ENCODE data around the gene GPR32. TPM values are rescaled to one million over a fixed set of nuclear protein-coding genes. Genes with fewer than 3 reads are reported as not detected.

Gene GPR32
- total and polyA plus RNA-seq, 4 experiments from 2014 or later = not detected

- no peaks in the 10 kb centered on the region for H3K9me3 Mint-ChIP-seq
- H3K27me3 ChIP-seq (ENCODE audit: insufficient read depth, low read length) = no peaks in the 10 kb centered on the region
- H3K27ac ChIP-seq (ENCODE audit: low read depth, low read length) = no peak overlapping the region
- H3K27ac Mint-ChIP-seq = no peak overlapping the region
- H3K36me3 ChIP-seq (ENCODE audit: insufficient read depth, low read length) = peaks cover 2% of the 10 kb centered on the region
- no peaks in the 10 kb centered on the region for H3K9me3 ChIP-seq (ENCODE audit: control insufficient read depth in 1 of 2, low read length in 2 of 2)
- intact Hi-C loops (cut with micrococcal nuclease) = no loop called here
- peaks cover 0 to 6% of the 10 kb centered on the region in 2 donors for H3K36me3 Mint-ChIP-seq
- no peak overlapping the region for H3K4me3 ChIP-seq (ENCODE audit: low read length in 2 of 2)
- no peak overlapping the region for H3K4me3 Mint-ChIP-seq
- ChIA-PET POLR2A (ENCODE audit: partially characterized antibody) (interaction anchor here (1.3 kb wide), 1 partner anchor 11 kb away, joined by 4 read pairs; no protein-coding TSS in a partner anchor), CTCF (ENCODE audit: partially characterized antibody) (interaction anchor here (0.9 kb wide), 1 partner anchor 436 kb away, joined by 3 read pairs; no protein-coding TSS in a partner anchor)
- H3K4me1 Mint-ChIP-seq = peaks cover 3 to 11% (median 7%) of the 10 kb centered on the region in 4 donors
- DNase-seq = no peak
- peaks cover 0 to 2% of the 10 kb centered on the region in 2 donors for H3K27me3 Mint-ChIP-seq
- peaks cover 5% of the 10 kb centered on the region for H3K4me1 ChIP-seq (ENCODE audit: insufficient read depth, low read length)
Observed at GRCh38 chr19:50792272-50793250, 22.3 kb downstream of the GPR32 start.

- H3K4me1 Mint-ChIP-seq = peaks cover 3 to 11% (median 7%) of the 10 kb centered on the region in 4 donors
- CTCF ChIA-PET (ENCODE audit: partially characterized antibody) = no interaction called here
- intact Hi-C loops (cut with micrococcal nuclease) = no loop called here
Observed at GRCh38 chr19:50793558-50794065, 23.3 kb downstream of the GPR32 start.

GRCh38 chr19:50794074-50794875 is 24.0 kb downstream of the GPR32 start:
- H3K4me1 Mint-ChIP-seq = peaks cover 3 to 11% (median 7%) of the 10 kb centered on the region in 4 donors
- intact Hi-C loops (cut with micrococcal nuclease) = no loop called here
- peaks cover 0 to 13% of the 10 kb centered on the region in 2 donors for H3K36me3 Mint-ChIP-seq
- peaks cover 0 to 2% of the 10 kb centered on the region in 2 donors for H3K27me3 Mint-ChIP-seq
- no peak overlapping the region for H3K4me3 ChIP-seq (ENCODE audit: low read length in 2 of 2)
- no peak for DNase-seq
- peak overlapping the region in 1 of 7 donors; percentile 59 for H3K27ac Mint-ChIP-seq
- peaks cover 15% of the 10 kb centered on the region for H3K36me3 ChIP-seq (ENCODE audit: insufficient read depth, low read length)
- peaks cover 5% of the 10 kb centered on the region for H3K4me1 ChIP-seq (ENCODE audit: insufficient read depth, low read length)
- no peaks in the 10 kb centered on the region for H3K9me3 ChIP-seq (ENCODE audit: control insufficient read depth in 1 of 2, low read length in 2 of 2)
- ChIA-PET POLR2A (ENCODE audit: partially characterized antibody) (interaction anchor here (3.0 kb wide), 1 partner anchor 10 kb away, joined by 14 read pairs; no protein-coding TSS in a partner anchor), CTCF (ENCODE audit: partially characterized antibody) (no interaction called here)
- no peak overlapping the region for H3K27ac ChIP-seq (ENCODE audit: low read depth, low read length)
- H3K27me3 ChIP-seq (ENCODE audit: insufficient read depth, low read length) = no peaks in the 10 kb centered on the region
- H3K4me3 Mint-ChIP-seq = no peak overlapping the region
- H3K9me3 Mint-ChIP-seq = no peaks in the 10 kb centered on the region

More at GRCh38 chr19:50793558-50794065, 23.3 kb downstream of the GPR32 start:
- Histone ChIP-seq H3K4me1 (ENCODE audit: insufficient read depth, low read length) (peaks cover 5% of the 10 kb centered on the region), H3K4me3 (ENCODE audit: low read length in 2 of 2) (no peak overlapping the region), H3K27ac (ENCODE audit: low read depth, low read length) (no peak overlapping the region), H3K36me3 (ENCODE audit: insufficient read depth, low read length) (peaks cover 11% of the 10 kb centered on the region), H3K27me3 (ENCODE audit: insufficient read depth, low read length) (no peaks in the 10 kb centered on the region), H3K9me3 (ENCODE audit: control insufficient read depth in 1 of 2, low read length in 2 of 2) (no peaks in the 10 kb centered on the region)
- H3K27ac Mint-ChIP-seq = peak overlapping the region in 1 of 7 donors; percentile 29
- no peak for DNase-seq
- peaks cover 0 to 2% of the 10 kb centered on the region in 2 donors for H3K27me3 Mint-ChIP-seq
- H3K9me3 Mint-ChIP-seq = no peaks in the 10 kb centered on the region
- H3K4me3 Mint-ChIP-seq = no peak overlapping the region
- H3K36me3 Mint-ChIP-seq = peaks cover 0 to 13% of the 10 kb centered on the region in 2 donors
- POLR2A ChIA-PET (ENCODE audit: partially characterized antibody) = no interaction called here

GRCh38 chr19:50794876-50795663 is 24.8 kb downstream of the GPR32 start:
- no peaks in the 10 kb centered on the region for H3K27me3 ChIP-seq (ENCODE audit: insufficient read depth, low read length)
- peaks cover 5% of the 10 kb centered on the region for H3K4me1 ChIP-seq (ENCODE audit: insufficient read depth, low read length)
- H3K4me3 Mint-ChIP-seq = no peak overlapping the region
- H3K9me3 ChIP-seq (ENCODE audit: control insufficient read depth in 1 of 2, low read length in 2 of 2) = no peaks in the 10 kb centered on the region
- CTCF ChIA-PET (ENCODE audit: partially characterized antibody) = no interaction called here
- peaks cover 23% of the 10 kb centered on the region for H3K36me3 ChIP-seq (ENCODE audit: insufficient read depth, low read length)
- intact Hi-C loops (cut with micrococcal nuclease) = no loop called here
- no peaks in the 10 kb centered on the region for H3K9me3 Mint-ChIP-seq
- peak overlapping the region in 1 of 7 donors; percentile 46 for H3K27ac Mint-ChIP-seq
- no peak for DNase-seq
- no peak overlapping the region for H3K27ac ChIP-seq (ENCODE audit: low read depth, low read length)
- no peak overlapping the region for H3K4me3 ChIP-seq (ENCODE audit: low read length in 2 of 2)
- peaks cover 3 to 11% (median 7%) of the 10 kb centered on the region in 4 donors for H3K4me1 Mint-ChIP-seq
- H3K27me3 Mint-ChIP-seq = peaks cover 0 to 2% of the 10 kb centered on the region in 2 donors
- H3K36me3 Mint-ChIP-seq = peaks cover under 1 to 16% of the 10 kb centered on the region in 2 donors
- POLR2A ChIA-PET (ENCODE audit: partially characterized antibody) = interaction anchor here (3.0 kb wide), 1 partner anchor 9 kb away, joined by 14 read pairs; no protein-coding TSS in a partner anchor

- Mint-ChIP-seq H3K27me3 (peaks cover 0 to 2% of the 10 kb centered on the region in 2 donors), H3K27ac (no peak overlapping the region), H3K36me3 (peaks cover 4 to 19% of the 10 kb centered on the region in 2 donors), H3K9me3 (no peaks in the 10 kb centered on the region), H3K4me3 (no peak overlapping the region), H3K4me1 (peaks cover 4 to 11% (median 8%) of the 10 kb centered on the region in 4 donors)
- peaks cover 5% of the 10 kb centered on the region for H3K4me1 ChIP-seq (ENCODE audit: insufficient read depth, low read length)
- peaks cover 23% of the 10 kb centered on the region for H3K36me3 ChIP-seq (ENCODE audit: insufficient read depth, low read length)
- DNase-seq = no peak
- ChIA-PET CTCF (ENCODE audit: partially characterized antibody) (interaction anchor here (1.9 kb wide), 1 partner anchor 11 kb away, joined by 4 read pairs; no protein-coding TSS in a partner anchor), POLR2A (ENCODE audit: partially characterized antibody) (interaction anchor here (3.0 kb wide), 1 partner anchor 8 kb away, joined by 14 read pairs; no protein-coding TSS in a partner anchor)
- intact Hi-C loops (cut with micrococcal nuclease) = no loop called here
- H3K4me3 ChIP-seq (ENCODE audit: low read length in 2 of 2) = no peak overlapping the region
- no peaks in the 10 kb centered on the region for H3K9me3 ChIP-seq (ENCODE audit: control insufficient read depth in 1 of 2, low read length in 2 of 2)
- no peaks in the 10 kb centered on the region for H3K27me3 ChIP-seq (ENCODE audit: insufficient read depth, low read length)
- no peak overlapping the region for H3K27ac ChIP-seq (ENCODE audit: low read depth, low read length)
Observed at GRCh38 chr19:50795664-50796073, 25.4 kb downstream of the GPR32 start.

- no peaks in the 10 kb centered on the region for H3K27me3 ChIP-seq (ENCODE audit: insufficient read depth, low read length)
- peak overlapping the region in 1 of 7 donors; percentile 19 for H3K27ac Mint-ChIP-seq
- ChIA-PET POLR2A (ENCODE audit: partially characterized antibody) (interaction anchor here (3.0 kb wide), 1 partner anchor 8 kb away, joined by 14 read pairs; no protein-coding TSS in a partner anchor), CTCF (ENCODE audit: partially characterized antibody) (interaction anchor here (1.9 kb wide), 1 partner anchor 12 kb away, joined by 4 read pairs; no protein-coding TSS in a partner anchor)
- H3K4me3 ChIP-seq (ENCODE audit: low read length in 2 of 2) = no peak overlapping the region
- no peak for DNase-seq
- H3K4me3 Mint-ChIP-seq = no peak overlapping the region
- peaks cover 8 to 14% (median 10%) of the 10 kb centered on the region in 4 donors for H3K4me1 Mint-ChIP-seq
- no peak overlapping the region for H3K27ac ChIP-seq (ENCODE audit: low read depth, low read length)
- peaks cover 5% of the 10 kb centered on the region for H3K4me1 ChIP-seq (ENCODE audit: insufficient read depth, low read length)
- no peaks in the 10 kb centered on the region for H3K9me3 Mint-ChIP-seq
- H3K27me3 Mint-ChIP-seq = peaks cover 0 to under 1% of the 10 kb centered on the region in 2 donors
- peaks cover 23% of the 10 kb centered on the region for H3K36me3 ChIP-seq (ENCODE audit: insufficient read depth, low read length)
- H3K36me3 Mint-ChIP-seq = peaks cover 8 to 23% of the 10 kb centered on the region in 2 donors
- H3K9me3 ChIP-seq (ENCODE audit: control insufficient read depth in 1 of 2, low read length in 2 of 2) = no peaks in the 10 kb centered on the region
- intact Hi-C loops (cut with micrococcal nuclease) = no loop called here
Observed at GRCh38 chr19:50796128-50796633, 25.9 kb downstream of the GPR32 start.

Data from CD4-positive, alpha-beta memory T cell (primary cell).